Suprapubic skin (tissue), 3 donors: ENCODE results near the gene SSR3.

ENCODE experiments used
- POLR2A ChIP-seq, 2 donors: fragments of 450-650 bp; IDR thresholded peaks; one replicate each; pipeline ENCODE4 v1.6.1; 2017; ENCODE audit warnings: antibody characterized with exemption in 2 of 2, mild to moderate bottlenecking in 2 of 2, moderate library complexity in 2 of 2
- TF ChIP-seq, protein P1 (sequence below), 2 donors: fragments of 200-600 bp in 1 of 2; fragments of 450-650 bp in 1 of 2; sonication (generic) in 1 of 2; IDR thresholded peaks; one replicate each; pipeline ENCODE4 v1.5.1; 2016 to 2019; ENCODE audit warnings: antibody characterized with exemption in 2 of 2, mild to moderate bottlenecking in 1 of 2, moderate library complexity in 1 of 2

GRCh38 chr3:156554842-156555687, at the start of gene SSR3:
- TF ChIP-seq POLR2A (IDR thresholded peaks at IDR 0.05) = peak; percentile 51 to 71
- TF ChIP-seq, protein P1, sequence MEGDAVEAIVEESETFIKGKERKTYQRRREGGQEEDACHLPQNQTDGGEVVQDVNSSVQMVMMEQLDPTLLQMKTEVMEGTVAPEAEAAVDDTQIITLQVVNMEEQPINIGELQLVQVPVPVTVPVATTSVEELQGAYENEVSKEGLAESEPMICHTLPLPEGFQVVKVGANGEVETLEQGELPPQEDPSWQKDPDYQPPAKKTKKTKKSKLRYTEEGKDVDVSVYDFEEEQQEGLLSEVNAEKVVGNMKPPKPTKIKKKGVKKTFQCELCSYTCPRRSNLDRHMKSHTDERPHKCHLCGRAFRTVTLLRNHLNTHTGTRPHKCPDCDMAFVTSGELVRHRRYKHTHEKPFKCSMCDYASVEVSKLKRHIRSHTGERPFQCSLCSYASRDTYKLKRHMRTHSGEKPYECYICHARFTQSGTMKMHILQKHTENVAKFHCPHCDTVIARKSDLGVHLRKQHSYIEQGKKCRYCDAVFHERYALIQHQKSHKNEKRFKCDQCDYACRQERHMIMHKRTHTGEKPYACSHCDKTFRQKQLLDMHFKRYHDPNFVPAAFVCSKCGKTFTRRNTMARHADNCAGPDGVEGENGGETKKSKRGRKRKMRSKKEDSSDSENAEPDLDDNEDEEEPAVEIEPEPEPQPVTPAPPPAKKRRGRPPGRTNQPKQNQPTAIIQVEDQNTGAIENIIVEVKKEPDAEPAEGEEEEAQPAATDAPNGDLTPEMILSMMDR (IDR thresholded peaks at IDR 0.05) = peak; percentile 35 to 63
